HG03571 (cell line): ENCODE data around the gene MAML1.

Experiments
- ATAC-seq: cut with Tn5 transposase; IDR thresholded peaks from one replicate; pipeline ENCODE4 v1.9.1; 2021; ENCODE audit not compliant: unreplicated experiment

The MAML1 gene

GRCh38 chr5:179803651-179804554 is 71.3 kb downstream of the MAML1 start:
- ATAC-seq, result no peak

- no peak for ATAC-seq
Measured at GRCh38 chr5:179804555-179804947, 71.9 kb downstream of the MAML1 start.

GRCh38 chr5:179805070-179805528 is 72.5 kb downstream of the MAML1 start:
- ATAC-seq, result no peak

GRCh38 chr5:179805529-179806249 is 73.1 kb downstream of the MAML1 start:
- peak; percentile 22 for ATAC-seq

GRCh38 chr5:179806250-179807048 is 73.8 kb downstream of the MAML1 start, which contains the start of gene MGAT4B:
MGAT4B (minus strand) TSS chr5:179806866; CDS start chr5:179806583, 283 bp downstream.
- peak; percentile 57 for ATAC-seq

- no peak for ATAC-seq
Measured at GRCh38 chr5:179812135-179812825, 79.7 kb downstream of the MAML1 start.

- ATAC-seq, result no peak
Measured at GRCh38 chr5:179812997-179813607, 80.5 kb downstream of the MAML1 start.

- ATAC-seq, result no peak
Measured at GRCh38 chr5:179814090-179814489, 81.5 kb downstream of the MAML1 start.

GRCh38 chr5:179815491-179816249 is 83.0 kb downstream of the MAML1 start:
- ATAC-seq, result no peak

- ATAC-seq, result no peak
Measured at GRCh38 chr5:179816401-179816795, 83.8 kb downstream of the MAML1 start.

GRCh38 chr5:179816796-179817469 is 84.3 kb downstream of the MAML1 start:
- ATAC-seq, result no peak

GRCh38 chr5:179817470-179817840 is 84.8 kb downstream of the MAML1 start:
- ATAC-seq, result no peak

- no peak for ATAC-seq
Measured at GRCh38 chr5:179817890-179818745, 85.5 kb downstream of the MAML1 start.

- ATAC-seq, result peak; percentile 56
Measured at GRCh38 chr5:179818746-179819295, 86.2 kb downstream of the MAML1 start.

GRCh38 chr5:179819296-179820126 is 86.9 kb downstream of the MAML1 start:
- no peak for ATAC-seq

GRCh38 chr5:179820127-179820482 is 87.5 kb downstream of the MAML1 start:
- no peak for ATAC-seq
